ENCODE results near the gene GPR42.
"Not testable (repeated sequence)": the region's sequence is repeated elsewhere in the genome, so short reads cannot be mapped to it uniquely, and the experiment has no call there.

GPR42 gene

GRCh38 chr19:35392742-35393715, 22.2 kb downstream of the GPR42 start:
- DNase-seq (ENCODE audit: low read depth in 3 of 3, low spot score in 1 of 3): no peak

- no peak for DNase-seq (ENCODE audit: low read depth in 3 of 3, low spot score in 1 of 3)
These were observed 24.7 kb downstream of the GPR42 start for GRCh38 chr19:35395382-35396199.

- no peak for DNase-seq (ENCODE audit: low read depth in 3 of 3, low spot score in 1 of 3)
These were observed 25.5 kb downstream of the GPR42 start for GRCh38 chr19:35396240-35396885.

DNA sequence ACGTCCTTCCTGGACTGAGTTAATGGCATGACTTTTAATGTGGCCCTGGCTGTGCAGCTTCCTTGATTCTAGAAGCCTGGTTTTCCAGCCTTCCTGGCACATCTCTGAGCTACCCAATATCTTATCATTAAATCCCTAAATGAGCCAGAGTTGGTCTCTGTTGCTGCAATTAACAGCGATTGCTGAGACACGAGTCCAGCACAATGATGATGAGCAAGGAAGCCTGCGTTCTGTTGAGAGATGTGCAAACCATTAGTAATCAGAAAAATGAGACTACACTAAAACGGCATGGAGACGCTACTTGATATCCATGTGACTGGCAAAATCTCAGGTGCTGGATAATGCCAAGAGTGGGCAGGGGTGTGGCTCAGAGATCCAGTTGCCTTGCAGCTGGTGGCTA, 26.2 kb downstream of the GPR42 start:
- no peak for DNase-seq (ENCODE audit: low read depth in 3 of 3, low spot score in 1 of 3)

DNA sequence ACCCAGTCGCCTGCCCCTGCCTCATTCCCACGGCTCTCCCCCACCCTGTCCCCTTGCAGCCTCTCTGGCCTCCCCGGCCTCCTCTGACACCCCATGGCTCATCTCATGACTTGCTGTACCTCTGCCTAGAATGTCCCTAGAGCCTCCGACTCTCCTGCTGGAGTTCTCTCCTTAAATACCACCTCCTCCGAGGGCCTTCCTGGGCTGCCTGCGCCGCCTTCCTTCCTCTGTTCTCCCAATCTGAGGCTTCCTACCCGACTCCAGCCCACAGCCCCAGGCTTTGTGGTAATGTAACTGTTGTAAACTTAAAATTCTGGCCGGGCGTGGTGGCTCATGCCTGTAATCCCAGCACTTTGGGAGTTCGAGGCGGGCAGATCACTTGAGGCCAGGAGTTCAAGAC, 27.7 kb downstream of the GPR42 start:
- DNase-seq (ENCODE audit: low read depth in 3 of 3, low spot score in 1 of 3): no peak

DNA sequence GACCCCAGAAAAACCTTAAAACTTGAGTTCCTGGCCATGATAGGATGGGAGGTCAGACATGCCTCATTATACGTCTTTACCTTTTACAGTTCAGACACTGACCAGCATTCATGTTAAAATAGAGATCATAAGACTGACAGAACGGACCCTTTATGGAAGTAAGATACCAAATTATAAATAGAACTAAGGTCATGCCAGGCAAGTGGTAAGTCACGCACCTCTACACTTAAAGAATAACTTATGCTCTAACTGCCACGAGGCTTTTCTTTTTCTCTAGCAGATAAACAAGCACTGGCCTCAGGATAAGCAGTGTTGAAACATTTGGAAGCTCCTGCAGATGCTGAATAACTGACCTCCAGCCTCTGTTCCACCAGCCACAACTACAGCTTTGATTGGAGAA, 28.4 kb downstream of the GPR42 start:
- no peak for DNase-seq (ENCODE audit: low read depth in 3 of 3, low spot score in 1 of 3)

DNA sequence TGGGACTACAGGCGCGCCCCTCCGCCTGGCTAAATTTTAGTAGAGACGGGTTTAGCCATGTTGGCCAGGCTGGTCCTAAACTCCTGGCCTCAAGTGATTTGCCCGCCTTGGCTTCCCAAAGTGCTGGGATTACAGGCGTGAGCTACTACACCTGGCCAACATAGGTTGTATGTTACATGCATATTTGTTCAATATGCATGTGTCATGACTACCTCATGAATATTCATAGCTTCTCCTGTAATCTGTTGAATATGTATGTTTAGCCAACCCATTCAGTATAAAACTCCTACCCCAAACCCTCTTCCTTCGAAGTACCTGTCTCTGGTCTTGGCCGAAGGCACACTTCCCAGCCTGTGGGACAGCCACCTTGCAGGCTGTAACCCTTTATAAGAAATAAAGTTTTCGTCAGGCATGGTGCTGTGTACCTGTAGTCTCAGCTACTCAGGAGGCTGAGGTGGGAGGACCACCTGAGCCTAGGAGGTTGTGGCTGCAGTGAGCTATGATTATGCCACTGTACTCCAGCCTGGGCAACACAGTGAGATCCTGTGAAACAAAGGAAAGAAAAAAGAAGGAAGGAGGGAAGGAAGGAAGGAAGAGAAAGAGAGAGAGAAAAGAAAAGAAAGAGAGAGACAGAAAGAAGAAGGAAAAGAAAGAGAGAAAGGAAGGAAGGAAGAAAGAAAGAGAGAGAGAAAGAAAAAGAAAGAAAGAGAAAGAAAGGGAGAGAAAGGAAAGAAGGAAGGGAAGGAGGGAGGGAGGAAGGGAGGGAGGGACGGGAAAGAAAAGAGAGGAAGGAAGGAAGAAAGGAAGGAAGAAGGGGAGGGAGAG, 29.3 kb downstream of the GPR42 start:
- DNase-seq (ENCODE audit: low read depth in 3 of 3, low spot score in 1 of 3): no peak

GRCh38 chr19:35400773-35401100, 29.9 kb downstream of the GPR42 start:
- no peak for DNase-seq (ENCODE audit: low read depth in 3 of 3, low spot score in 1 of 3)

- DNase-seq (ENCODE audit: low read depth in 3 of 3, low spot score in 1 of 3): not testable (repeated sequence)
These were observed 30.5 kb downstream of the GPR42 start for GRCh38 chr19:35401416-35401815.

DNA sequence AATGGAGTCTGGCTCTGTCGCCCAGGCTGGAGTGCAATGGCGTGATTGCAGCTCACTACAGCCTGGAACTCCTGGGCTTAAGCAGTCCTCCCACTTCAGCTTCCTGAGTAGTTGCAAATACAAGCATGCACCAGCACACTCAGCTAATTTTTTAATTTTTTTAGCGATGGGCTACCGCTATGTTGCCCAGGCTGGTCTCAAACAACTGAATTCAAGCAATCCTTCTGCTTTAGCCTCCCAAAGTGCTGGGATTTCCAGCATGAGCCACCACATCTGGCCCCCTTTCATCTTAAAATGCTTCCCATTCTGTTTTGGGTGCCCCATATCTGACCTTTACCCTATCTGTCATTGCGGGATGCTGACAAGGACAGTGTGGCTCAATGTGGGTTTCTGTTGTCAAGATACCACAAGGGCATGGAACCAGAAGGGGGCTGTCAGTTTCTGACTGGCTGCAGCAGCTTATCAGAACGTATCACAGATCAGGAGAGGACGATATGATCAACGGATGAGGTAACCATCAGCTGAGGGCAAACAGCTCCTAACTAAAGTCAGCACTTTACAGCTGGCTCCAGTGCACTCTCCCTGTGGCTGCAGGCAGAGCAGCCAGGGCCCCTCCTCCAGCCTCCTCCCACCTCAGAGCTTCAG, 32.4 kb downstream of the GPR42 start:
- DNase-seq (ENCODE audit: low read depth in 3 of 3, low spot score in 1 of 3): no peak

DNA sequence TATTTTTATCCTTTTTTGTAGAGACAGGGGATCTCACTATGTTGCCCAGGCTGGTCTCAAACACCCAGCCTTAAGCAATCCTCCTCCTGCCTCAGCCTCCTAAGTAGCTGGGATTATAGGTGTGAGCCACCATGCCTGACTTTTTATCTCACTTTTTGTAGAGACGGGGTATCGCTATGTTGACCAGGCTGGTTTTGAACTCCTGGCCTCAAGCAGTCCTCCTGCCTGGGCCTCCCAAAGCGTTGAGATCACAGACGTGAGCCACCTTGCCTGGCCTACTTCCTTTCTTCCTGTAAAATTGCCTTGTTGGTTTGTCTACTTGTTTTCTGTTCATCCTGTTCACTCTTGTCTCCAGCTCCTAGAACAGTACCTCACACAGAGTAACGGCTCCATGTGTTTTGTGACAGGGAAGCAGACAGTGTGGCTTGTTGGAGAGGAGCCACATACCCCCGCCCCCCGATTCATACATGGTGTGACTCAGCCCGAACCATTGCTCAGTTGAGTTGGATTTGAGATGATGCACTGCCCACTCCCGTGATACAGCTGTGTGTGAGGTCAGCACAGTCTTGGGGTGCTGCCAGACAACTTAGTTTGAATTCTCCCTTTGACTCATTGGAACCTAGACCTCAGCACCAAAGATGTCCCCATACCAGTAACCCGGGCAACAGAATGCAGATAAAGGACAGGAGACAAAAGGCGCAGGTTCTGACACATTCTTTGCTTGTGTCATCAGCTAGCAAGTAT, 34.2 kb downstream of the GPR42 start:
- no peak for DNase-seq (ENCODE audit: low read depth in 3 of 3, low spot score in 1 of 3)

GRCh38 chr19:35407619-35408018, 36.8 kb downstream of the GPR42 start:
- no peak for DNase-seq (ENCODE audit: low read depth in 3 of 3, low spot score in 1 of 3)

- no peak for DNase-seq (ENCODE audit: low read depth in 3 of 3, low spot score in 1 of 3)
These were observed 37.7 kb downstream of the GPR42 start for GRCh38 chr19:35408284-35409171.

DNA sequence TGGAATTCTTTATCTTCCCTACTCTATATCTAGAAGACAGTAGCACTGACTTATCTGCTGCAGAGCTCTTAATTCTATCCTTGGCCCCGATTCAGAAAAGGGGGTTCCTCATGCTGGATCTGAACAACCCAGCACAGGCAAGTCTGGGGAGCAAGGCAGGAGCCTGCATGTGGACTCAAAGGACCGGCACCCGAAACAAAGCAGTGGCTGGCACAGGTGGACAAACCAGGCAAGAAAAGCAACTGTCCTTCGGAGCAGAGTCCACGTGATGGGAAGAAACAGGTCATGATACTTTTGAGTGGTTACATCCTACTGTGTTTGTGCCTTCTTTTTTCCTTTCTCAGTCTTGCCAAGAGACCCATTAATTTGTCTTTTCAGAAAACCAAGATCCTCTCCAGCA, 38.3 kb downstream of the GPR42 start:
- DNase-seq (ENCODE audit: low read depth in 3 of 3, low spot score in 1 of 3): no peak

- DNase-seq (ENCODE audit: low read depth in 3 of 3, low spot score in 1 of 3): no peak
These were observed 39.6 kb downstream of the GPR42 start for GRCh38 chr19:35410487-35410886.

DNA sequence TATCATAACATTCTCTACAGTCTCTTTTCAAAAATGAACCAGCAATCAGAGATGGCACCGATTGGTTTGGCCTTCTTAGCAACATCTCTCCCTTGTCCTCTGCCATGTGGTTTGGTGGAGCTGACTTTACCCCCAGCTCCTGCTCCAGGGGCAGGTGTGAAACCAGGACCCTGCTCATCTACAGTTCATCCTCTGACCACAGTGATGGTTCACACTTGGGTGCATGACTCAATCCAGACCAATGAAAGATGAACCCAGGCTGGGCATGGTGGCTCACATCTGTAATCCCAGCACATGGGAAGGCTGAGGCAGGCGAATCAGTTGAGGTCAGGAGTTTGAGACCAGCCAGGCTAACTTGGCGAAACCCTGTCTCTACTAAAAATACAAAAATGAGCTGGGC, 43.6 kb downstream of the GPR42 start:
- DNase-seq (ENCODE audit: low read depth in 3 of 3, low spot score in 1 of 3): no peak

DNA sequence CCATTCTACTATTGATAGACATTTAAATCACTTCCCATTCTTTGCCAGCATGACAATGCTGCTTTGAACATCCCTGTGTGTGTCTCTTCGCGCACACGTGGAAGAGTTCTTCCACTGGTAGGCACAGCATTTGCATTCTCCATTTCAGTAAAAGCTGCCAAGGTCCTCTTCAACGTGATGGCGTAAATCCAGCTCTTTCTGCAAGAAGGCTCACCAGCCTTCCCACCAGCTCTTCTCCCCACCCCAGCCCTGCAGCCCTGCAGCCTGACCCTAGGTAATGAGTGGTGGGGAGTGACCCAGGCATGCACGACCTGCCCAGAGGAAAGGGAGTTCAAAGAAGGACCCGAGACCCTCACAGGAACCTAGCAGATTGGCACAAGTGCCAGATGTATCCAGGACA, 45.5 kb downstream of the GPR42 start:
- no peak for DNase-seq (ENCODE audit: low read depth in 3 of 3, low spot score in 1 of 3)

GRCh38 chr19:35417278-35417677, 46.4 kb downstream of the GPR42 start:
- no peak for DNase-seq (ENCODE audit: low read depth in 3 of 3, low spot score in 1 of 3)
